ENCODE measurements around the gene FARS2. TPM values are rescaled to one million over a fixed set of nuclear protein-coding genes. Genes with fewer than 3 reads are reported as not detected.
A peak's percentile ranks its signal among the peaks of the same experiment; 100 is the strongest.

FARS2 gene
- total RNA-seq, 2 experiments from 2014 or later = 13.8 to 14.3 TPM

DNA sequence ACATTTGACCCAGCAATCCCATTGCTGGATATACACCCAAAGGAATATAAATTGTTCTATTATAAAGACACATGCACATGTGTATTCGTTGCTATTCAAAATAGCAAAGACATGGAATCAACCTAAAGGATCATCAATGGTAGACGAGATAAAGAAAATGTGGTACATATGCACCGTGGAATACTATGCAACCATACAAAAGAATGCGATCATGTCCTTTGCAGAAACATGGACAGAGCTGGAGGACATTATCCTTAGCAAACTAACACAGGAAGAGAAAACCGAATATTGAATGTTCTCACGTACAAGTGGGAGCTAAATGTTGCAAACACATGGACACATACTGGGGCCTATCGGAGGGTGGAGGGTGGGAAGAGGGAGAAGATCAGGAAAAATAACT is 405.4 kb downstream of the FARS2 start:
- Histone ChIP-seq H3K4me3 (ENCODE audit: low read depth, low read length, poor library complexity, severe bottlenecking) (no peak overlapping the region), H3K9me3 (ENCODE audit: low read length) (no peaks in the 10 kb centered on the region), H3K36me3 (ENCODE audit: insufficient read depth, low read length) (no peaks in the 10 kb centered on the region), H3K9me2 (ENCODE audit: insufficient read depth, low read length) (no peaks in the 10 kb centered on the region), H3K4me1 (ENCODE audit: insufficient read depth, low read length, poor library complexity, severe bottlenecking) (peaks cover 20% of the 10 kb centered on the region), H3K27ac (ENCODE audit: low read depth, low read length, poor library complexity, severe bottlenecking) (no peak overlapping the region), H2AFZ (ENCODE audit: low read length) (no peak overlapping the region), H4K20me1 (ENCODE audit: insufficient read depth, low read length) (no peaks in the 10 kb centered on the region), H3K79me2 (ENCODE audit: insufficient read depth, low read depth, low read length) (no peaks in the 10 kb centered on the region), H3K4me2 (ENCODE audit: low read length) (no peak overlapping the region)
- DNase-seq (ENCODE audit: low spot score) = no peak
- intact Hi-C loops (cut with micrococcal nuclease; ENCODE audit: unreplicated experiment) = no loop called here
- ChIA-PET POLR2A (interaction anchor here (1.6 kb wide), 1 partner anchor 9 kb away, joined by 3 read pairs; no protein-coding TSS in a partner anchor), CTCF (ENCODE audit: unreplicated experiment) (no interaction called here)
- TF ChIP-seq EZH2phosphoT487 (IDR thresholded peaks at IDR 0.05; ENCODE audit: borderline replicate concordance, low read depth, low read length) (no peak), CTCF (conservative IDR thresholded peaks at IDR 0.05; ENCODE audit: low read length) (no peak)
- no TSS peak for BruUV-seq (replicated peaks)

GRCh38 chr6:5667737-5668136 is 406.4 kb downstream of the FARS2 start:
- ChIA-PET CTCF (ENCODE audit: unreplicated experiment) (no interaction called here), POLR2A (interaction anchor here (0.7 to 1.6 kb wide), 2 partner anchors 8 to 25 kb away, joined by 3 read pairs; no protein-coding TSS in a partner anchor)
- Histone ChIP-seq H3K4me3 (ENCODE audit: low read depth, low read length, poor library complexity, severe bottlenecking) (no peak overlapping the region), H3K4me2 (ENCODE audit: low read length) (peak overlapping the region; percentile 3; the same call in 1 of the 2 replicates), H3K9me3 (ENCODE audit: low read length) (no peaks in the 10 kb centered on the region), H3K36me3 (ENCODE audit: insufficient read depth, low read length) (no peaks in the 10 kb centered on the region), H4K20me1 (ENCODE audit: insufficient read depth, low read length) (no peaks in the 10 kb centered on the region), H3K27ac (ENCODE audit: low read depth, low read length, poor library complexity, severe bottlenecking) (no peak overlapping the region), H2AFZ (ENCODE audit: low read length) (no peak overlapping the region), H3K4me1 (ENCODE audit: insufficient read depth, low read length, poor library complexity, severe bottlenecking) (peaks cover 20% of the 10 kb centered on the region), H3K9me2 (ENCODE audit: insufficient read depth, low read length) (no peaks in the 10 kb centered on the region), H3K79me2 (ENCODE audit: insufficient read depth, low read depth, low read length) (no peaks in the 10 kb centered on the region)
- DNase-seq (ENCODE audit: low spot score) = peak; percentile 19
- TF ChIP-seq CTCF (conservative IDR thresholded peaks at IDR 0.05; ENCODE audit: low read length) (no peak), EZH2phosphoT487 (IDR thresholded peaks at IDR 0.05; ENCODE audit: borderline replicate concordance, low read depth, low read length) (no peak)
- no TSS peak for BruUV-seq (replicated peaks)
- intact Hi-C loops (cut with micrococcal nuclease; ENCODE audit: unreplicated experiment) = no loop called here

DNA sequence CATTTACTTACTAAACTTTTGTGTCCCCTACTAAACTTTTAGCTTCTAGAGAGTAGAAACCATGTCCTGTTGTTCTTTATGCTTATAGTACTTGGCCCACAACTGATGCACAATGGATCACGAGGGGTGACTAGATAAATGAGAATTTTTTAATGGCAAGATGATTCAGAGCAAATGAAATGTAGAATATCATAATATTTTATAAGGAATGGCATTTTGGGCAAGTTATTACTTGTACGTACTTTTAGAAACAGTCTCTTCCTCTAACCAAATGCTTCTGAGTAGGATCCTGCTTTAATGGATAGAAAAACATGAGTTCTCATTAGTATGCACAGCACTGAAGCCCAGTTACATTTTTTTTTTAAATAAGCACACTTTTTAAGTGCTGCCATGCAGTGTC is 409.1 kb downstream of the FARS2 start:
- TF ChIP-seq EZH2phosphoT487 (IDR thresholded peaks at IDR 0.05; ENCODE audit: borderline replicate concordance, low read depth, low read length) = no peak
- TF ChIP-seq CTCF (conservative IDR thresholded peaks at IDR 0.05; ENCODE audit: low read length) = no peak
- no TSS peak for BruUV-seq (replicated peaks)
- intact Hi-C loops (cut with micrococcal nuclease; ENCODE audit: unreplicated experiment) = no loop called here
- H3K27ac ChIP-seq (ENCODE audit: low read depth, low read length, poor library complexity, severe bottlenecking) = no peak overlapping the region
- DNase-seq (ENCODE audit: low spot score) = no peak
- H3K4me3 ChIP-seq (ENCODE audit: low read depth, low read length, poor library complexity, severe bottlenecking) = no peak overlapping the region
- no peaks in the 10 kb centered on the region for H3K79me2 ChIP-seq (ENCODE audit: insufficient read depth, low read depth, low read length)
- H2AFZ ChIP-seq (ENCODE audit: low read length) = no peak overlapping the region
- CTCF ChIA-PET (ENCODE audit: unreplicated experiment) = no interaction called here
- no peak overlapping the region for H3K4me2 ChIP-seq (ENCODE audit: low read length)
- H4K20me1 ChIP-seq (ENCODE audit: insufficient read depth, low read length) = no peaks in the 10 kb centered on the region
- no peaks in the 10 kb centered on the region for H3K9me2 ChIP-seq (ENCODE audit: insufficient read depth, low read length)
- POLR2A ChIA-PET = interaction anchor here (0.6 kb wide), 1 partner anchor 599 kb away, joined by 3 read pairs; no protein-coding TSS in a partner anchor
- H3K4me1 ChIP-seq (ENCODE audit: insufficient read depth, low read length, poor library complexity, severe bottlenecking) = peaks cover 11% of the 10 kb centered on the region
- H3K36me3 ChIP-seq (ENCODE audit: insufficient read depth, low read length) = no peaks in the 10 kb centered on the region
- no peaks in the 10 kb centered on the region for H3K9me3 ChIP-seq (ENCODE audit: low read length)
